ENCODE measurements around the gene SHLD2.
"Not testable (repeated sequence)": the region's sequence is repeated elsewhere in the genome, so short reads cannot be mapped to it uniquely, and the experiment has no call there.

Gene SHLD2

GRCh38 chr10:87094373-87095235, at the start of gene SHLD2, which contains the start of gene GLUD1:
SHLD2 (plus strand) TSS chr10:87095206; CDS start chr10:87151355, 56,149 bp downstream.
GLUD1 (minus strand) TSS chr10:87094843; CDS start chr10:87094769, 74 bp downstream.
- peak; percentile 79 for DNase-seq

DNA sequence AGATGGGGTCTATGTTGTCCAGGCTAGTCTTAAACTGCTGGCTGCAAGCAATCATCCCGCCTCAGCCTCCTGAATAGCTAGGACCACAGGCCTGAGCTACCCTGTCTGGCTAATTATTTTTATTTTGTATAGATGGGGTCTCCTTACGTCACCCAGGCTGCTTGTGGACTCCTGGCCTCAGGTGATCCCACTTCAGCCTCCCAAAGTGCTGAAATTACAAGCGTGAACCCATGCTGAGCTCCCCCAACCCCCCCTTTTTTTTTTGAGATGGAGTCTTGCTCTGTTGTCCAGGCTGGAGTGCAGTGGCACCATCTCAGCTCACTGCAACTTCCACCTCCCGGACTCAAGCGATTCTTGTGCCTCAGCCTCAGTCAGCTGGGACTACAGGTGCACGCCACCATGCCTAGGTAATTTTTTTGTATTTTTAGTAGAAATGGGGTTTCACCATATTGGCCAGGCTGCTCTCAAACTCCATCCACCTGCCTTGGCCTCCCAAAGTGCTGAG, 49.5 kb upstream of the SHLD2 start:
- DNase-seq = no peak

GRCh38 chr10:87053111-87053510, 41.9 kb upstream of the SHLD2 start:
- no peak for DNase-seq

DNA sequence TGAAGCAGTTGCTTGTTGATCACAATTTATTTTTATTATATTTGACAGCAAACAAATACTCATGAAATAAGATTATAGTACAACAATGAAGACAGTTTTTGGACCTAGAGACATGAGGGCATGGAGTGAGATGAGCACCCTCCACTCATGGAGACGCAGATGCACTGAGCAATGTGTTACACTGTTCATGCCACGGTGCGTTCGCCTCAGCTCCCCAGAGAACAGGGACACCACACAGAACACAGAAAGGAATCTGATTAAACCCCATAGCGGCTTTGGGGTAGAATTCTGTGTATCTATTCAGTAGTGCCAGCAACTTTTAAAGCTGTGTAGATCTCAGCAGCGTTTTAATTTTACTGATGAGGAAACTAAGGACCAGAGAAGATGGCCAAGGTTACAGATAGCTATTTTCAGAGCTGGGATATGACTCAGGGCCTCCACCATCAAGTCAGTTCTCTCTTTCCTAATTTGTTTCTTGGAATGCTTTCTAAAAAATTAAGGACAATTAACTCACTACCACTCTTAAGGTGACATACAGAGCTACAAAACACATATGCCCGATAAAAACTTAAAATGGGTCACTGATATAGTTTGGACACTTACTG, 41.3 kb upstream of the SHLD2 start:
- DNase-seq = no peak

DNA sequence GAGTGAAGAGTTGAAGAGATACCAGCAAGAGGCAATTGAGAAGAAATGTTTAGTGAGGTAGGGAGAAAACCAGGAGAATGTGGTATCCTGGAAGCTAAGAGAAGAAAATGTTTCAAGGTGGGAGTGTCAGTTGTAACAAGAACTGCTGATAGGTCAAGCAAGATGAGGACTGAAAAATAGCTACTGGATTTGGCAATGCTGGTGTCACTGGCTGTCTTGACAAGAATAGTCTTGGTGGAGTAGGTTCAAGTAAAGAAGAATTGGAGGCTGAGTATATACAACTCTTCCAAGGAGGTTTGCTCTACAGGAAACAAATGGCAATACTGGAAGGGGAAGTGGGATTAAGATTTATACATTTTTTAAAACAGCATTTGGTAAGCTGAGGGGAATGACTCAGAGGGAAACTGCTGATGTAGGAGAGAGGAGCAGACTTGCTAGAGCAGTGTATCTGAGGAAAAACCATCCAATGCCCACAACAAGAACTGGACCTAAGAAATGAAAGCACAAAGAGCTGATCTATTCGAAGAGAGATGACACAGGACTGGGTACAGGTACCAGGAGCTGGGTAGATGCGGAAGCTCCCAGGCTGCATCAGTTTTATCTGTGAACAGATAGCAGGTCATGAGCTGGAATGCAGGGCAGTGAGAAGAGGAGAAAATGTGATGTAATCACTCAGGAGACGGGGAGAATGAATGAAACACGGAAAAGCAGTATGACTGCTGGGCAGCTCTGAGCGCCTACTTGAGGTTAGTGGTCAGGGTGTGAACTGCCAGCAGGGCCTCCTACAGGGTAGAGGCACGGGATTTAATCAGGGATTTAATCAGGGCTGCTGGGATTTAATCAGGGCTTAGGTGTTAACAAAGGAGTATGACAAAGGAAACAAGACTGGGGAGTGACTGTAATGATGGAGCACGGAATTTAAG, 40.4 kb upstream of the SHLD2 start:
- no peak for DNase-seq

DNA sequence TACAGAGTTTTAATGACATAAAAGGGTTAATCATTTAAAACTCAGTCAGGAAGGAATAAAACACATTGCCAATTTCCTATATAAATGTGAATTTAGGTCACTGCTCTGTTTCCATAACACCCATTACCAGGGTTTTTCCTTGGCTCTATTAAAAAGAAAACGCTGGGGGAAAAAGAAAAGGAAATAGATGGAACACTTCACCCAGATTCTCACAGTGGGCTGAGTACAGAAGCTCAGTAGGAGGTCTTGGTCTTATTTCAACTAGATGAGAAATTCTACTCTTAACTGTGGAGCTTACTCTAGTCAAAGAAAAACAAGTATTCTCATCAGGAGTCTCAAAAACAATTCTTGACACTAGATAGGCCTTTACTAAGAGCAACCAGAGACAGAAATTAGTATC, 36.8 kb upstream of the SHLD2 start:
- DNase-seq = no peak

DNA sequence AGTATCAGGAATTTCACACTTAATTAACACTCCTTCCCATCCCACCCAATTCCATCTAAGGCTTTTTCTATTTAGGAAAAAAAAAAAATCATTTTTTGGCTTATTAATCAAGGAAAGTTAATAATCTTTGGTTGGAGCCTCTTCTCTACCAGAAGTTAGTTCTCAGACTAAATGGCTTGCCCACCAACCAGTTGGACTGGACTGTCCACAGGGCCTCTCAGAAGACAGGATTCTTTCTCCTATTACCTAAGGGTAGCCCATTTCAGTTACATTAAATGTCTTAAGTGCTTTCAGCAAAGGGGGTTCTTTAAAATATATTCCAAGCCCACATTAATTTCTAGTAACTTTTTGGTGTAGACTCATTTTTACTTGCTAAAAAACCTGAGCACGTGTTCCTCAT, 35.6 kb upstream of the SHLD2 start:
- DNase-seq = no peak

DNA sequence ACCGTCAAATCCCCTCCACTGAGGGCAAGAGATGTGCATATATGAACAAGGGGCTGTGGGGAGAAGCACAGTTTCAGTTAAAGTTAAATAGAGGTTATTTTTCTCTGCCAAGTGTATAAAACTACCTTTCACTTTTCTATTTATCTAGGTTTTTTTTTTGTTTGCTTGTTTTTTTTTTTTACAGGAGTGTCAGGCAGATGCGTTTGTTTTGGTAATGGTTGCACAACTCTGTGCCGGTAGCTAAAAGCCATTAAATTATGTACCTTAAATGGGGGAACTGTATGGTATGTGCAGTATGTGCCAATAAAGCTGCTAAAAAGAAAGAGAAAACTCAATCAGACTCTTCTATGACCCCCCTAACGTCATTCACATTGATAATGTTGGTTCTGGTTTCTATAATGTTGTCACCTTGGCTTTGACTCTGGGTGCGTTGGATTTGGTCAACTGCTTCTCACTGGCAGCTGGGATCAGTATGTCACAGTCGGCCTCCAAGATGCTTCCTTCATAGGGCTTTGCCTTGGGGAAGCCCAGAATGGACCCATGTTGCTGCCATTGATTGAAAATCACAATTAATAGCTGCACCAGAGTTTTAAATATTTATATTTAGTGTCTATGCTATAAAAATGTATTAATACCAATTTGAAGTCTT, 34.6 kb upstream of the SHLD2 start:
- DNase-seq = no peak

DNA sequence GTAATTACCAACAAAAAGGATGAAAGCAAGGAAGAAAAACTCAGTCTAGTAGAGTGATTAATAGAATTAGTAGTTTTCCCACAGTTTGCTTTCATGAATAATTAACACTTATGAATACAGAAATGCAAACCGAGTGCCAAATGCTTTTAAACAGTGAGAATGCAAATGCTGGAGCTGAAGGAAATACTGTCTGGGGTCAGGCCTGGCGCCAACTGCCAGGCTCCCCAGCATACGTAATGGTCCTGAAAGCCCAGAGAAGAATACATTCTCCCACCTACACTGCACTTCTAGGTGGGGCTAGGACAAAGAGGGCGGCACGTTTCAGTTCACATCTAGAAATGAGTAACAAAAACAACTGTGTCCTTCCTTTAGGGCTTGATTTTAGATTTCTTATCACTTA, 30.4 kb upstream of the SHLD2 start:
- no peak for DNase-seq

- DNase-seq = no peak
These were observed 28.8 kb upstream of the SHLD2 start for GRCh38 chr10:87066178-87066577.

DNA sequence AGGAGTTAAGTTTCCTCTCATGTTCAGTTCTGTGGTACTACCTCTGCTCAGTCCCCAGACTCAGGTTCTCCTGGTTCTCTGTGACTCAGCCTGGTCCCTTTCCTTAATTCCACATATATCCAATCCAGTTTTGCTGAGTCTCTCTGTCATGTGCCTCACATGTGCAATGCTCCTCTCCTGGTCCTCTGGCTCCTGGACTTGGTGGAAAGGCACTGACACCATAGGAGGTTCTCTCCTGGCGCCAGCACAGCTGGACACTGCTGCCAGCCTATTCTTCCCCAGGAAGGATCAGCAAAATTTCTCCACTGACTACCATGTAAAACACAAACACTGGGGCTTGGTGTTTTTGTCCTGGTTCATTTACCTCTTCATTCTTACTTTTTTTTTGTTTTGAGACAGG, 28.1 kb upstream of the SHLD2 start:
- DNase-seq = no peak

DNA sequence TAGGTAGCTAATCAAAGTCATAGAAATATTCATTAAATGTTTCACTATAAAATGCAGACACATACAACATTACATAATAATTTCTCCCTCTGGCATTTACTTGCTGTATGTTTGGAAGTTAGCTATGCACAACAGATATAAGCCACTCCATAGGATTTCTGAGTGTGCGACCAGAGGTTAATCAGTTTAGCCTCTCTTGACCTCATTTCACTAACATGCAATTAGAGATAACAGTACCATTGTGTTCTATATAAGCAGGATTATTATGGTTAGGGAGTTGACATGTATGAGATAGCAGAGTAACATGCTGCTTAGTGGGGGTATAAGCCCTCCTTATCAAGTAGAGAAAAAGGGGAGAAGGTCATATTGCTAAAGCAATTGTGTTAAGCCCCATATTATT, 26.7 kb upstream of the SHLD2 start:
- DNase-seq = no peak

DNA sequence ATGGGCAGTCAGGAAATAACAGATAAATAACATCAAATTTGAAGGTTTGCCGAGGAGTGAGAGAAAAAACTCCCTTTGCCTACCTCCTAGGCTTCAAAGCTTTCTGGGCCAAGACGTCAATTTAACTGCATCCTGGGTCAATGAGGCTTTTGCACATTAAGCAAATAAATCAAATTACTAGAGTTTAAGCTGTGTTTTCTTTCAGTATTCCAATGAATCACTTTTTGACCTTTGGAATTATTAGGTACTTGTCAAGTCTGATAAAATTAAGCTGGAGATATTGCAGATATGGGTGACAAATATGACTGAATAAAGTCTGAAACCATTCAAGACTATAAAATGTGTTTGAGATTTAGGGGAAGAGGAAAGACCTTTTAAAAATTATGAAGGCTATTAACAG, 22.6 kb upstream of the SHLD2 start:
- no peak for DNase-seq

DNA sequence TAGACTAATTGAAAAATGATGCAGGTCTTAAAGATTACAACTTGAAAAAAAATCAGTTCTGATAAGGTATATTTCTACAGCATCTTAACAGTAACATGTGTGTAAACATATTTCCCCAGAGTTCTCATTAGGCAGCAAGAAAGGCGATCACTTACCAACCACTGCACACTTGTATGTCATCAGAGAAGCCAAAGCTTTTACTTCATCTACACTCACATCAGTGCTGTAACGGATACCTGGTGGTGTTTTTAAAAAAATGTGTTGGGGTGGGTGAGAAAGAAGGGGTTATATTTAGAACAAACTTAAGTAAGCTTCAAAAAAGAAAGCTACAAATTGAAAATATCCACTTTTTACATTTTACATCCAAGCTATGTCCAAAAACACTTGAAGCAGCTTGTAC, 18.6 kb upstream of the SHLD2 start:
- not testable (repeated sequence) for DNase-seq

GRCh38 chr10:87079106-87079836, 15.7 kb upstream of the SHLD2 start:
- no peak for DNase-seq

- not testable (repeated sequence) for DNase-seq
These were observed 14.4 kb upstream of the SHLD2 start for GRCh38 chr10:87080621-87081020.

DNA sequence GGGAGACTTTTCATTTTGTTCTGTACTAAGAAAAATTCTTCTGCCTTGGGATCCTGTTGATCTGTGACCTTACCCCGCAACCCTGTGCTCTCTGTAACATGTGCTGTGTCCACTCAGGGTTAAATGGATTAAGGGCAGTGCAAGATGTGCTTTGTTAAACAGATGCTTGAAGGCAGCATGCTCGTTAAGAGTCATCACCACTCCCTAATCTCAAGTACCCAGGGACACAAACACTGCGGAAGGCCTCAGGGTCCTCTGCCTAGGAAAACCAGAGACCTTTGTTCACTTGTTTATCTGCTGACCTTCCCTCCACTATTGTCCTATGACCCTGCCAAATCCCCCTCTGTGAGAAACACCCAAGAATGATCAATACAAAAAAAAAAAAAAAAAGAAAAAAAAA, 13.4 kb upstream of the SHLD2 start:
- not testable (repeated sequence) for DNase-seq

DNA sequence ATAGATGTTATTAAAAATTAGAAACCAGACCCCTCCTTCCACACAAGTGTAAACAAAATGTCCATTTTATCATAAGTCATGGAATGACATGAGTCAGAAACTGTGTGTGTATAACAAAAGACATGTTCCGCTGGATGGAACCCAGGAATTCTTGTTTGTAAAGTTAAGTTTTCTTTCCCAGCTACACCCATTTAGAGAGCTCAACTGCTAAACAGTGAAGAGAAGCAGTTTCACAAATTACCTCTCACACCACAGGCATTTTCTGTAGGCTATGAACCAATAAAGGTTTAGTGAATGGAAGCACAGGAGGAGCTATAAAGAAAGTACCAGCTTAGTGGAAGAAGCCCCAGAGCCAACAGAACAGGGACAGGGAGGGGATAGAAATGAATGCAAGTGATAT, 12.8 kb upstream of the SHLD2 start:
- DNase-seq = not testable (repeated sequence)

DNA sequence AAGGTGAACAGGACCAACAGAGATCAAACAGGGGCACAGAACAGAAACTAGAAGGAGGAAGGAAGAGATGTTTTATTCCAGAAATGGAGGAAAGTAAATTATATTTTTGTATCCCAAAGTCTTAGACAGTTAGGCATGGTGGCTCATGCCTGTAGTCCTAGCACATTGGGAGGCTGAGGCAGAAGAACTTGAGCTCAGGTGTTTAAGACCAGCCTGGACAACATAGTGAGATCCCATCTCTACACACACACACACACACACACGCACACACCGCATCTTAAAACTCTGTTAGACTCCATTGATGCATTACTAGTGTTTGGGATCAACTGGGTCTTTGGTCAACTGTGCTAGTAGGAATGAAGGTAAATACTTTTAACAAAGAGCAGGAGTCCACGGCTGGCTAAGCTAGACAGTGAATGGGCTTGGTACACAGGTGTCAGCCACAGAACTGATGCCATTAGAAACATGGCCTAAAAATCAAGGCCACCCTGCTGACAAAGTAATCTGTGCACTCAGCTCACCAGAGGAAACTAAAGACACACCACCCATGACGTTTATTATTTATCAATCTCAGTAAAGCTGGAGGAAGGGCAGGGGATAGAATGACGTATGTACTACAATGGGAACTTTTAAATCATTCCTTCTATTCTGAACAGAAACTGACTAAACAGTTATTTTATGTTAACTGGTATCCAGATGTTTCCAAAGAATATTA, 11.3 kb upstream of the SHLD2 start:
- DNase-seq = not testable (repeated sequence)

- DNase-seq = not testable (repeated sequence)
These were observed 10.7 kb upstream of the SHLD2 start for GRCh38 chr10:87084291-87084782.

GRCh38 chr10:87085537-87085936, 9.5 kb upstream of the SHLD2 start:
- DNase-seq = no peak
